Epidermal melanocyte (primary cell): ENCODE measurements around the gene MPV17L.
"Not testable (repeated sequence)": the region's sequence is repeated elsewhere in the genome, so short reads cannot be mapped to it uniquely, and the experiment has no call there.

Experiments used
- DNase-seq: peaks from one replicate; pipeline ENCODE4 v3.0.0; 2011; ENCODE audit warnings: low spot score; ENCODE audit not compliant: insufficient read length

The MPV17L gene

DNA sequence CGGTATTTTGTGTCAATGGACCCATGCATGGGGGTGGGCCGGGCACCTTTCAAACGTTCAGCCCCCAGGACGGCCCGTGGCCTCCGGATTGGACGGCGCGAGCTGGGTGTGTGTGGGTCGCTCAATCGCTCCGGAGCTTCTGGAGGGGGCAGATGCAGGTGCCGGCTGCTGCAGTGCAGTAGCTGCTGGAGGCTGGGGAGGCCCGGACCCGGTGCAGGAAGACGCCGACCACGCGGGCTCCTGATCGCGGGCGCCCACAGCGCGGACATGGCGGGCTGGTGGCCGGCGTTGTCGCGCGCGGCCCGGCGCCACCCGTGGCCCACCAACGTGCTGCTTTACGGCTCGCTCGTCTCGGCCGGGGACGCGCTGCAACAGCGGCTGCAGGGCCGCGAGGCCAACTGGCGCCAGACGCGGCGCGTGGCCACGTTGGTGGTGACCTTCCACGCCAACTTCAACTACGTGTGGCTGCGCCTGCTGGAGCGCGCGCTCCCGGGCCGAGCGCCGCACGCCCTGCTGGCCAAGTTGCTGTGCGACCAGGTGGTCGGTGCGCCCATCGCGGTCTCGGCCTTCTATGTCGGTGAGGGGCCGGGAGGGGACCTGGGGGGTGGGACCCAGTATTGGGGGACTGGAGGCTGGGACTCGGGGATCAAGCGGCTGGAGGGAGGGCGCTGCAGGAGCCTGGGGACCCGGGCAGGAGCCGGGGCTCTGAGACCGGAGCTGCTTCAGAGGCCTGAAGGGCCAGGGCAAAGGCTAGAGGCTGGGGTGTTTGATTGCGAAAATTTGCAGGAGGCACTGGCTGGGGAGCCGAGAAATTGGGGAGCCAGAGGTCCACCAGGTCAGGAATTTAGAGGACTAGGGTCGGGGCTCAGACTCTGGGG lies at the start of gene MPV17L:
Gene MPV17L (plus strand): TSS at position 124 of the 878 bp plus-strand sequence. CDS start 144 bp downstream, at position 268.
- DNase-seq = not testable (repeated sequence)

DNA sequence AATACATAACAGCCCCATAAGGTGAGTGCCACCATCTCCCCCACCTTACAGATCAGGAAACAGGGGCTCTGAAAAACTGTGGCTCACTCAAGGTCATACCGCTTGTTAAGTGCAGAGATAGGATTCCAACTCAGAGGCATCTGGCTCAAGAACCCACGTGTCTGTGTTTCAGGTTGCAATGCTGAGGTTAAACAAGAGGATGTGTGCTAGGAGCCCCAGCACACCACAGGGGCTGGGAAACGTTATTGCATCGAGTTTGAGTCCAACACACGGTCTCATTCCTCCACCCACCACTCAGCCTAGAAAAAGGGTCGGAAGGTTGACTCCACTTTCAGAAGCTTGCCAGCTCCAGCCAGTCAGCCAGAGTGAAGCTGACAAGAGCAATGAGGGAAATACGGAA lies 46.8 kb upstream of the MPV17L start:
- not testable (repeated sequence) for DNase-seq

DNA sequence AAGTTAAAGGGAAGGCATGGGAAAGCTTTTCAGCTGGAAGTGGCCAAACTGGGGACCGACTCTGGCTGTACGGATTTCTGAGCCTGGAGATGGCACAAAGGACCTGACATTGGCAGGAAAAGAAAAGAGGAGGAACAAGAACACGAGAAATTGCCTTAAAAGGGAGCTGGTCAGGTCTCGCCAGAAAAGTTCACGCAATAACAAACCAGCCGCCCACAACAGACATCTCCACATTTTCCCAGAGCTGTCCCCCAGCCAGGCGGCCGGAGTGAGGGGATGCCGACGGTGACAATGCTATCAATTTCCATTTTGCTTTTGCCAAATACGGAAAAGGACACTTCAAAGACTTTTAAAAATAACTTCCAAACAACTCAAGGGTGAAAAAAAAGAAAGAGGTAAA lies 44.3 kb upstream of the MPV17L start:
- not testable (repeated sequence) for DNase-seq

DNA sequence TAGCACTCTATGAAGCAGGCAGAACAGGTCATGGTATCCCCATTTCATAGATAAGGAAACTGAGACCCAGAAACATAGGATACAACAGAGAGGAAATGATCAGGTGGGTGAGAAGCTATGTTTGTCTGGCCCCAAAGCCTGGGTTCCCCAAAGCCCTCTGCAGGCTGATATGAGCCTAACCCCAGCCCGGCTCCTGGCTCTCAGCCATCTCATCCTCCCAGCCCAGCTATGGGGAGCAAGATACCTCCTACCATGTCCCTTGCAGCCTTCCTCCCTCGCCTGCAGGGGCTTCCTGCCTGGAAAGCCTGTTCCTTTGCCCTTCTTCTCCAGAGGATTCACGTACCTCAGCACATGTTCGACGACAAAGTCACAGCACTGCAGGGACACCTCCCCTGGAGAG lies 43.8 kb upstream of the MPV17L start:
- not testable (repeated sequence) for DNase-seq

DNA sequence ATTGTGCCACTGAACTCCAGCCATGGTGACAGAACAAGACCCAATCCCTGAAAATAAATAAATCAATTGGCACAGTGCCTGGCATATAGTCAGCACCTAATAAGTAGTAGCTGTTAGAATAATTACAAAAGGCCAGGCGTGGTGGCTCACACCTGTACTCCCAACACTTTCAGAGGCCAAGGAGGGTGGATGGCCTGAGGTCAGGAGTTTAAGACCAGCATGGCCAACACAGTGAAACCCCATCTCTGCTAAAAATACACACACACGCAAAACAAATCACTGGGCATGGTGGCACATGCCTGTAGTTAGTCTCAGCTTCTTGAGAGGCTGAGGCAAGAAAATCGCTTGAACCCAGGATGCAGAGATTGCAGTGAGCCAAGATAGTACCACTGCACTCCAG lies 42.7 kb upstream of the MPV17L start:
- DNase-seq = not testable (repeated sequence)

DNA sequence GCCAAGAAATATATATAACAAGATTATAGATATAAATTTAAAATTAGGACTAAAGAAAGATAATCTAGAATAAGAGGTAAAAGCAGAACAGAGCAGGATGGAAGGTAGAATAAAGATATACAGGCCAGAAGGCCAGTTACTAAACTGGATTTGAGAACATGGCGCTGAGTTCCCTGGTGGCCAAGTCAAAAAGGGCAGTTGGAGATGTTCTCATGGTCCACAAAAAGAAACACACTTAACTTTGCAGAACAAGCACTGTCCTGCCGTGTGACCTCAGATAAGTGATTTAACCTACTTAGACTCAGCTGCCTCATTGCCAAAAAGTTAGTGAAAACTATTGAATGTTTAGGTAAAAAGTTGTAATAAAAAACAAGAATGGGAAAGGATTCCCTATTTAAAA lies 40.7 kb upstream of the MPV17L start:
- not testable (repeated sequence) for DNase-seq

GRCh38 chr16:15357495-15357894 lies 38.1 kb upstream of the MPV17L start:
- not testable (repeated sequence) for DNase-seq

DNA sequence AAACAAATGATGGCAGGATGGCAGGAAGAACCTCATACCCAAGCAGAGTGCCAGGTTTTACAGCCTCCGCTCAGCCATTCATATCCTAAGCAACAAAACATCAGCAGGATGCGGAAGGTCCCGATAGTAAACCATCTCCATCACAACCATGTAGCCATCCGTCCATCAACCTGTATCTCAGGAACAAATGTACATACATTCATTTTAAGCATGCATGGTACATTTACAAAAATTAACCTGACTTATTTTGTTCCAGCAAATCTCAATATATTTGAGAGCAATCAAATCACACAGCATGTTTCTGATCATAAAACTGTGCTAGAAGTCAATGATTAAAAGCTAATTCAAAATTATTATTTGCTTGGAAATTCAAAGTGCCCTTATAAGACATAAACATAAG lies 17.4 kb upstream of the MPV17L start, which contains the start of gene NPIPA5:
Gene NPIPA5 (minus strand): TSS at position 101 of the 400 bp plus-strand sequence. CDS start 0 bp downstream, at position 101.
- DNase-seq = not testable (repeated sequence)

DNA sequence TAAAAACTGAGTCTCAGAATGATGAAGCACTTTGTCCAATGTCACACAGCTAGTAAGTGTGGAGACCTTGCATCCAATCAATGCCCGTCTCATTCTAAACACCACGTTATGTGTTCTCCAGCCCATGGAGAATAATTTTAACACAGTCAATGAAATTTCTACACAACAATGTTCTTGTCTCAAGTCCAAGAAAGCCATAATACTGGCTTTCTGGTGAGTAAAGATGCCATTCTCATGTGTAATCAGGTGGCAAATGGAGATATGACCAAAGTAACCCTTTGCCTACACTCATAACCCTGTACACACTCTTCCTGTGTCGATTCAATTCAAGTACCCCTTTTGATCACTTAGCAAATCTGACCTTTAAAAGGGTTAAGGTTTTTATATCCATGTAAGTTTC lies 12.7 kb upstream of the MPV17L start:
- DNase-seq = not testable (repeated sequence)

GRCh38 chr16:15388060-15388459 lies 7.5 kb upstream of the MPV17L start:
- not testable (repeated sequence) for DNase-seq

GRCh38 chr16:15389916-15390315 lies 5.6 kb upstream of the MPV17L start:
- DNase-seq = not testable (repeated sequence)

DNA sequence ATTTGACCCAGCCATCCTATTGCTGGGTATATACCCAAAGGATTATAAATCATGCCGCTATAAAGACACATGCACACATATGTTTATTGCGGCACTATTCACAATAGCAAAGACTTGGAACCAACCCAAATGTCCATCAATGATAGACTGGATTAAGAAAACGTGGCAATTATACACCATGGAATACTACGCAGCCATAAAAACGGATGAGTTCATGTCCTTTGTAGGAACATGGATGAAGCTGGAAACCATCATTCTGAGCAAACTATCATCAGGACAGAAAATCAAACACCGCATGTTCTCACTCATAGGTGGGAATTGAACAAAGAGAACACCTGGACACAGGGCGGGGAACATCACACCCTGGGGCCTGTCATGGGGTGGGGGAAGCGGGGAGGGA lies 2.5 kb upstream of the MPV17L start:
- not testable (repeated sequence) for DNase-seq

DNA sequence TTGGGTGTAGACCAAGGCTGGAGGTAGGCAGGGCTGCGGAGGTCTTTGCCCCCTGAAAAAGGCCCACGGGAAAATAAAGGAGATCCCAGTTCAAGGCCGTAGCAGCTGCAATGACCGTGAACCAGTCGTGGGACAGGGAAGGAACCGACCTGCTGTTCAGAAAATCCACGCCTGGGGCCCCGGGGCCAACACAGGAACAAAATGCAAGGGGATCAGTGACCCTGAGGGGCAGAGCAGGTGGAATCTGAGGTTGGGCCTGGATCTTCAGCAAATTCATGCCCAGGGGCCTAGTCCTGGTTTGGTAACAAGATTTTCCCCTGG lies 915 bp downstream of the MPV17L start:
- not testable (repeated sequence) for DNase-seq

DNA sequence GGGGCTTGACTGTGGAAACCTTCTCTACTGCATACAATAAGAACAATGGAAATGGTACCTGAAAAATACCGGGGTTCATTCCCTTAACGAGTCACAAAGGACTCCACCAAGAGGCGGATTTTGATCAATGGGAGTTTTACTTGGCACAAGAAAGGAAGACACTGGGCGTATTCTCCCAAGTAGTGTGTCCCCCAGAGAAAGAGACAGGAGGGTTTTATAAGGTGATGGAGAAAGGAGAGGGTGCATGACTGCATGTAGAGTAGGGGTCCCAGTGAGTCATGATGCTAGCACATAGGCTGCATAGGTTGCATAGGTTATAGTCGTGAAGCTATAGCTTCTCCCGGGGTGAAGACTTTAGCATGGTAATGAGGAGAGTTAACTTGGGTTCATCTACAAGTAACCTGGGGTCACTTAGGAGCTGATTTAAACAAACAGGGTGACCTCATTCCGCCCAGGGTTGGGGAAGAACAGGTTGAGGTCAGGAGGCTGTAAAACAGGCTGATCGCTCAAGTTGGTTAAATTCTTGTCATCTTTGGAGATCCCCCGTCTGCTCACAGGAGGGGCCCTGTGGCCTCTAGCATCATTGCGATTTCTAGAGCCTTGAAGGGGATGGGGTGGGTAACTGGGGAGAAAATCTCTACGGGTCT lies 1.5 kb downstream of the MPV17L start:
- no peak for DNase-seq

DNA sequence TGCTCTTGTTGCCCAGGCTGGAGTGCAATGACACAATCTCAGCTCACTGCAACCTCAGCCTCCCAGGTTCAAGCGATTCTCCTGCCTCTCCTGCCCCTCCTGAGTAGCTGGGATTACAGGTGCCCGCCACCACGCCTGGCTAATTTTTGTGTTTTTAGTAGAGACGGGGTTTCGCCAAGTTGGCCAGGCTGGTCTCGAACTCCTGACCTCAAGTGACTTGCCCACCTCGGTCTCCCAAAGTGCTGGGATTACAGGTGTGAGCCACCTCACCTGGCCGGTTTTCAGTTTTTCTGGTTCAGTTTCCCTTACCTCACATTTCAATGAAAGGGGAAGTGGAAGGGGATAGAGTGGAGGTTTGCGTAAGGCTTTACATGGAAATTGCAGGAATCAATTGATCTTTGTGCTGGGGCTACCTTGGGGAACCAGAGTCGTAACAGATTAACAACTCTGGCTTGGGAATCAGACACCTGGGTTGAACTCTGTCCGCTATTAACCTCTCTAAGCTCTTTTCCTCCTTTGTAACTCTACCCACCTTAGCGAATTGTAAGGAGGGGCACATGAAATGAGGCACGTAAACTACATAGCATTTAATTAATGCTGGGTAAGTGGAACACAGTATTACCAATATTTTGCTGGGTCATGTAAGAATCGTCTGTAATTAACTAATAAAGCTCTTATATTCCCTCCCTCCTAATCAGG lies 3.2 kb downstream of the MPV17L start:
- no peak for DNase-seq

GRCh38 chr16:15399317-15399716 lies 3.8 kb downstream of the MPV17L start:
- DNase-seq = no peak

DNA sequence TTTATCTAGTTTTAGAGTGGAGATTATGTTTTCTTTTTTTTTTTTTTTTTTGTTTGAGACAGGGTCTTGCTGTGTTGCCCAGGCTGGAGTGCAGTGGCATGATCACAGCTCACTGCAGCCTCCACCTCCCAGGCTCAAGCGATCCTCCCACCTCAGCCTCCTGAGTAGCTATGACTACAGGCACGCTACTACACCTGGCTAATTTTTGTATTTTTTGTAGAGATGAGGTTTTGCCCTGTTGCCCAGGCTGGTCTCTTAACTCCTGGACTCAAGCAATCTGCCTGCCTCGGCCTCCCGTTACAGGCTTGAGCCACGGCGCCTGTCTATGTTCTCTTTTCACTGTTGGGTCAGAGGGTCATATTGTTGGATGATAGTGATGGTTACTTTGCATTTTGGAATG lies 4.8 kb downstream of the MPV17L start:
- not testable (repeated sequence) for DNase-seq

DNA sequence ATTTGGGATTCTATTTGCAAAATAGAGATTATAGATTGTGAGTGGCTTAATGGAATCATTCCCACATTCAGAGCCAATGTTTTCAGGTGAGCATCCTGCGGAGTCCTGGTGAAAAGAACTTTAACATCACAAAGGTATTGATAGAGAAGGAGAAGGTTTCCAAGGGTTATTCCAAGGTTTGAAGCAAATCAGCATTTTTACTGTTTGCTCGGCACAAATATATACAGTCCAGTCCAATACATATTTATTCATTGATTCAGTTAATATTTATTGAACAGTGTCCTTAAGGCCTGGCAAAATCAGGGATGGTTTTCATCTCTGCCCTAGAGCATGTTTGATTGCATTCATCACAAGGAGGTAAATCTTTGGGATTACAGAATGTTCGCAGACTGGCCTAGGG lies 6.4 kb downstream of the MPV17L start:
- DNase-seq = no peak

- no peak for DNase-seq
Observed at GRCh38 chr16:15403392-15403995, 7.9 kb downstream of the MPV17L start.

DNA sequence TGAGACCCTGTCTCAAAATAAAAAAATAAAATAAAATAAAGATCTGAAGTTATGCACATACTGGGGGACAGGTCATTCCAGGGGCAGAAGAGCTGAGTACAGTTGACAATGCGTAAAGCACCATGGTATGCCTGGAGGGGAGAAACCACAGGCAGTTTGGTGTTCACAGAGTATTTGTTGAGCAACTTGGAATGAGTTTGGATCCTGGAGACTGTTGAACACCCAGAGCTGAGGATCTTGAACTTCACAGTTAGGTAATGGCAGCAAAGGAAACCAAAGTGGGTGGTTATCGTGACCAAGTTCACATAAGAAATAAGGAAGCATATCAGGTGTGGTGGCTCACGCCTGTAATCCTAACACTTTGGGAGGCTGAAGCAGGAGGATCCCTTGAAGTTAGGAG lies 8.5 kb downstream of the MPV17L start:
- DNase-seq = not testable (repeated sequence)

DNA sequence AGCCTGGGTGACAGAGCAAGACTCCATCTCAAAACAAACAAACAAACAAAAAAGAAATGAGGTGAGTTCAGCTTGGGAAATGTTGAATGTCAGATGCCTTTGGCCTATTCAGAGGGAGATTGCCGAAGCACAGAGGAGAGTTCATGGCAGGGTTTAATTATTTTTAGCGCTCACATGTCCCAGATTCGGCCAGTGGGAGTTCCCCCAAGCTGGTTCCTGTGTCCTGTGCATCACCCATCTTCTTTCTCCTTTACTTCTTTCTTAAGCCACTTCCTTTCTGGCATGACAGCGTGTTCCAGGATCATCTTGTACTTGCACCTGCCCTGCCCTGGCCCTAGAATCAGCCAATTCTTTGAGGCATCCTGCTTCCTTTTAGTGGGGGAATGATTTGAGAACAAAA lies 9.2 kb downstream of the MPV17L start:
- DNase-seq = no peak

DNA sequence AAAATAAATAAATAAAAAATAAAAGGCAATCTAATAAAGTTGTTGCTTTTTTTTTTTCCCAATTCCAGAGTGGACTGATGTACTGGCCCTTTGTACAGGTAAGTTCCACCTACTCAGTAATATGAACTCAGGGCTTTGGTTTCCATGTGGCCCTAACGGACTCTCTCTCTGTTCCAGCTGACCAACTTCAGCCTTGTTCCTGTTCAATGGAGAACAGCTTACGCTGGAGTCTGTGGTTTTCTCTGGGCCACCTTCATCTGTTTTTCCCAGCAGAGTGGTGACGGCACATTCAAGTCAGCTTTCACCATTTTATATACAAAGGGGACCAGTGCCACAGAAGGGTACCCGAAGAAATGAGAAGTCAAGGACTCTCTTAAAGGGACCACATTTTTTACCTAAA lies 12.2 kb downstream of the MPV17L start:
- DNase-seq = not testable (repeated sequence)
